IPS-18c (cell line): ENCODE results near the gene CACHD1.
"Not testable (repeated sequence)": the region's sequence is repeated elsewhere in the genome, so short reads cannot be mapped to it uniquely, and the experiment has no call there.

Source experiments
- H3K4me3 ChIP-seq: 2 replicates; pipeline ENCODE4 v1.7.0; 2013; ENCODE audit warnings: low read depth, mild to moderate bottlenecking, low read length, moderate library complexity; ENCODE audit not compliant: insufficient read depth
- H3K9me3 ChIP-seq: one replicate; pipeline ENCODE4 v1.6.1; 2013; ENCODE audit warnings: mild to moderate bottlenecking, low read length, moderate library complexity; ENCODE audit not compliant: control insufficient read depth, insufficient read depth

Gene CACHD1

GRCh38 chr1:64584479-64584878 lies 114.5 kb downstream of the CACHD1 start:
- Histone ChIP-seq H3K9me3 (no peaks in the 10 kb centered on the region), H3K4me3 (no peak overlapping the region)

GRCh38 chr1:64588876-64589275 lies 118.9 kb downstream of the CACHD1 start:
- H3K9me3 ChIP-seq = no peaks in the 10 kb centered on the region
- H3K4me3 ChIP-seq = no peak overlapping the region

DNA sequence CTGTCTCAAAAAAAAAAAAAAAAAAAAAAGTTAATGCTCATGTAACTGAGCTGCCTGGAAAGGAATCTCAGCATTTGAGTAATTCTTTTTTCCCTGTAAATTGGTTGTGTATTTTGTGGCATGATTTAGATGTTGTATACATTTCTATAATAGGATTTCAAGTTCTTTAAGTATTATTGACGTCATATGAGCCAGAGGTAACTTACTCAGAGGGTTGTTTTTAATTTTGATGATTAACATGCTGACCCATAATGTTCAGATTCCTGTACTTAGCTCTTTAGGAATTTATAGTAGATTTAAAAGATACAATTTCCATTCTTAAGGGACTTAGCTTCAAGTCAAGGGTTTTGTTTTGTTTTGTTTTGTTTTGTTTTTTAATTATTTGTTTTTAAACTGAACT lies 120.4 kb downstream of the CACHD1 start:
- H3K9me3 ChIP-seq = no peaks in the 10 kb centered on the region
- no peak overlapping the region for H3K4me3 ChIP-seq

GRCh38 chr1:64594446-64594845 lies 124.5 kb downstream of the CACHD1 start:
- Histone ChIP-seq H3K4me3 (no peak overlapping the region), H3K9me3 (no peaks in the 10 kb centered on the region)

GRCh38 chr1:64595871-64596515 lies 126.1 kb downstream of the CACHD1 start:
- Histone ChIP-seq H3K4me3 (no peak overlapping the region), H3K9me3 (no peaks in the 10 kb centered on the region)

DNA sequence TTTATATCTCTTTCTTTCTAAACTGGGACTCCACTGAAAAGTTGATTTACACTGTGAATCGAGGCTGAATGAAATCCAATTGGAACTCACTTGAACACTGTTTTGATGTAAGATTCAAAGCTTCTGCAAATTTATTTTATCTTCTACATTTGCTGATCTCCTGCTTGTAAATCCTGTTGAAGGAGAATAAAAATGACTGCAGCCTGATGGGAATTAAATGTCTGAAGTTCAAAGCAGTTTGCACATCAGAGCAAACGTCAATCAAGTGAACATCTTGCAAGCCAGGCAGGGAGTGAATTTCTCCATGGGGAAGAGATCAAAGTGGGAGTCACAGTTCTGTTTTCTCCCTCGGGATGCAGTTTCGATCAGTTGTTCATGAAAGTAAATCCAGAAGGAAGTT lies 127.2 kb downstream of the CACHD1 start:
- H3K9me3 ChIP-seq = no peaks in the 10 kb centered on the region
- H3K4me3 ChIP-seq = no peak overlapping the region

- Histone ChIP-seq H3K4me3 (no peak overlapping the region), H3K9me3 (no peaks in the 10 kb centered on the region)
Observed at GRCh38 chr1:64598100-64598571, 128.2 kb downstream of the CACHD1 start.

GRCh38 chr1:64599242-64599641 lies 129.3 kb downstream of the CACHD1 start:
- no peak overlapping the region for H3K4me3 ChIP-seq
- H3K9me3 ChIP-seq = no peaks in the 10 kb centered on the region

DNA sequence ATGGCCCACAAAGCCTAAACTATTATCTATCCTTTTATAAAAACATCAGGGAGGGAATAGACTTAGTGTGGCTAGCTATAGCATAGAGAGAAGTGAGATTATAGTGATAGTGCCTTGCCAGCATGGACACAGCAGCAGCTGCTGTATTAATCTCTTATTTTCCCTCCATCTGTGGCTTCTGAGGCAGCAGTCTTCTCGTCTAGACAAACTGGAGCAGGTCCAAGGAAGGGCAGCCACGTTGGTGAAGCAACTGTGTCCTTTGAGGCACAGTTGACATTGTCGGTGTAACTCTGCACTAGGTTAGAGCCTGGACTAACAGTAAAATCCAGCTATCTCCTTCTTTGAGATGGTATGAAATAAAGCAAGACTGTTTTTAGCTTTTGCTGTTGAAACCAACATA lies 131.3 kb downstream of the CACHD1 start:
- H3K4me3 ChIP-seq = no peak overlapping the region
- H3K9me3 ChIP-seq = no peaks in the 10 kb centered on the region

GRCh38 chr1:64608005-64608650 lies 138.2 kb downstream of the CACHD1 start:
- no peak overlapping the region for H3K4me3 ChIP-seq
- H3K9me3 ChIP-seq = peaks cover 12% of the 10 kb centered on the region

DNA sequence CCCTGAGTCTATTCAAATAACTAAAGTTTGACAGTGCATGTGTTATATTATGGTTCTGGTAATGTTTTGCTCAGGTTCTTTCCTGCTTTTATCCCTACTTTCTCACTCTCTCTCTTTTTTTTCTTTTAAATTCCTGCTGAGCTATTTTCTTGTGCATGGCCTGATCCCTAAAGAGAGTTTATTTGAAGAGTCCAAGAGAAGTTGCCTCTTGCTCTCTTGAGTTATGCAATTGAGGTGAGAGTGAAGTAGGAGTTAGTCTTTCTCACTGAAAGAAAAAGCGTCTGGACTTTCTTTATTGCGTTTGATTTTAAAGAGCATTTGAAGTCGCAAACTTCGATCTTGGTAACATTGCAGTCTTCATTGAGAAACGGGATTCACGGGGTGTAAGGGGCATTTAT lies 138.7 kb downstream of the CACHD1 start:
- H3K4me3 ChIP-seq = no peak overlapping the region

DNA sequence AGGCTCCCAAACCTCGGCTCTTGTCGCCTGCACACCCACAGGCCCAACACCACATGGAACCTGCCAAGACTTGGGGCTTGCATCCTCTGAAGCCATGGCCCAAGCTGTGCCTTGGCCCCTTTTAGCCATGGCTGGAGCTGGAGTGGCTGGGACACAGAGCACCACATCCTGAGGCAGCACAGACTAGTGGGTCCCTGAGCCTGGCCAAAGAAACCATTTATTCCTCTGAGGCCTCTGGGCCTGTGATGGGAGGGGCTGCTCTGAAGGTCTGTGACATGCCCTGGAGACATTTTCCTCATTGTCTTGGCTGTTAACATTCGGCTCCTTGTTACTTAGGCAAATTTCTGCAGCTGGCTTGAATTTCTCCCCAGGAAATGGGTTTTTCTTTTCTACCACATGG lies 141.0 kb downstream of the CACHD1 start:
- not testable (repeated sequence) for H3K4me3 ChIP-seq
- H3K9me3 ChIP-seq = peaks cover 12% of the 10 kb centered on the region

More for the DNA sequence above, 138.7 kb downstream of the CACHD1 start:
- H3K9me3 ChIP-seq = peaks cover 12% of the 10 kb centered on the region

DNA sequence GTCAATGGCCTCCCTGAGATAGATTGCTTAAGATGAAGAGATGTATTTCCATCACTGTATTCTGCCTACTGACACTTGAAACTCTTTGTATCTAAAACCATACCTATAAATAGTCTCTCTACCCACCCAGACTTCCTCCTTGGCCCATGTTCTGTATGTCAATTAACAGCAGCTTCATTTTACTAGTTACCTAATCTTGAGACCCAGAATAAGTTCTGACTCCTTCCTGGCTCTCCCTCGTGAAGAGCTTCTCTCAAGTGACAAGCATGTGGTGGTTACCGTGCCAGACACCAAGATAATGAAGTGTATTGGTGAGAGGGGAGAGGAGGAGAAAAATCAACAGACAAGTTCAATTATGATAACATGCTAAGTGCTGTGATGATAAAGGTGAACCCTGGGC lies 146.1 kb downstream of the CACHD1 start:
- Histone ChIP-seq H3K4me3 (no peak overlapping the region), H3K9me3 (peaks cover under 1% of the 10 kb centered on the region)

GRCh38 chr1:64623750-64624191 lies 153.8 kb downstream of the CACHD1 start:
- Histone ChIP-seq H3K9me3 (no peaks in the 10 kb centered on the region), H3K4me3 (no peak overlapping the region)

DNA sequence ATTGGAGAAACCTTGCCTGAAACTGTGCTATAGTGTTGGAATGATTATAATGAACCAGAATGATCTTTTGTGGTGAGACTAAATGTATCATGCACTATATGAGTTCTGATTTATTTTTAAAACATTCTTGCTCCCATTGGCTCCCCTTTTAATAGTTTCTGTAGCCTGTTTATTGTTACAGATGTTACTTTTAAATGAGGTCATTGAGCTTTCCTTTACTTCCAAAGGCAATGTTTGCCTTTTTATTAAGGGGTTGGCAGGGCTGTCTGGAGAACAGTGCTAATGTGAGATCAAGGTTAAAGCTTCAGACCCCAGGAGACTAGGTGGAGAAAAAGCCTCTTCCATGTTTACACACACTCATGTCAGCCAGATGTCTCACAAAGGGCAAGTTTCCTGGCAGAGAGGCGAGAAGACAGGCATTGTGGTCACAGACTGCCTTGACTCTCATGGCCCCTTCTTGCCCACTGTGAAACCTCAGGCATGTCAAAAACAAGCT lies 154.3 kb downstream of the CACHD1 start:
- no peaks in the 10 kb centered on the region for H3K9me3 ChIP-seq
- H3K4me3 ChIP-seq = no peak overlapping the region

GRCh38 chr1:64624808-64625207 lies 154.9 kb downstream of the CACHD1 start:
- Histone ChIP-seq H3K9me3 (no peaks in the 10 kb centered on the region), H3K4me3 (no peak overlapping the region)

GRCh38 chr1:64630611-64631010 lies 160.7 kb downstream of the CACHD1 start:
- H3K4me3 ChIP-seq = no peak overlapping the region

GRCh38 chr1:64631346-64632034 lies 161.6 kb downstream of the CACHD1 start:
- Histone ChIP-seq H3K9me3 (no peaks in the 10 kb centered on the region), H3K4me3 (no peak overlapping the region)

More at GRCh38 chr1:64630611-64631010, 160.7 kb downstream of the CACHD1 start:
- H3K9me3 ChIP-seq = no peaks in the 10 kb centered on the region
